ENCODE results near the gene CNTNAP5.

The CNTNAP5 gene

GRCh38 chr2:124178719-124179118, 153.6 kb downstream of the CNTNAP5 start:
- DNase-seq, result no peak
- no peaks in the 10 kb centered on the region for H3K27me3 ChIP-seq (ENCODE audit: insufficient read depth, low read depth, severe bottlenecking)
- H3K27ac ChIP-seq, result no peak overlapping the region
- no peaks in the 10 kb centered on the region for H3K9me3 ChIP-seq (ENCODE audit: severe bottlenecking)
- no peak overlapping the region for H3K4me3 ChIP-seq (ENCODE audit: low read depth, low read length)
- no peaks in the 10 kb centered on the region for H3K36me3 ChIP-seq
- TF ChIP-seq, protein P1, sequence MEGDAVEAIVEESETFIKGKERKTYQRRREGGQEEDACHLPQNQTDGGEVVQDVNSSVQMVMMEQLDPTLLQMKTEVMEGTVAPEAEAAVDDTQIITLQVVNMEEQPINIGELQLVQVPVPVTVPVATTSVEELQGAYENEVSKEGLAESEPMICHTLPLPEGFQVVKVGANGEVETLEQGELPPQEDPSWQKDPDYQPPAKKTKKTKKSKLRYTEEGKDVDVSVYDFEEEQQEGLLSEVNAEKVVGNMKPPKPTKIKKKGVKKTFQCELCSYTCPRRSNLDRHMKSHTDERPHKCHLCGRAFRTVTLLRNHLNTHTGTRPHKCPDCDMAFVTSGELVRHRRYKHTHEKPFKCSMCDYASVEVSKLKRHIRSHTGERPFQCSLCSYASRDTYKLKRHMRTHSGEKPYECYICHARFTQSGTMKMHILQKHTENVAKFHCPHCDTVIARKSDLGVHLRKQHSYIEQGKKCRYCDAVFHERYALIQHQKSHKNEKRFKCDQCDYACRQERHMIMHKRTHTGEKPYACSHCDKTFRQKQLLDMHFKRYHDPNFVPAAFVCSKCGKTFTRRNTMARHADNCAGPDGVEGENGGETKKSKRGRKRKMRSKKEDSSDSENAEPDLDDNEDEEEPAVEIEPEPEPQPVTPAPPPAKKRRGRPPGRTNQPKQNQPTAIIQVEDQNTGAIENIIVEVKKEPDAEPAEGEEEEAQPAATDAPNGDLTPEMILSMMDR (IDR thresholded peaks at IDR 0.05; ENCODE audit: low read depth, low read length), result no peak

GRCh38 chr2:124180635-124181034, 155.5 kb downstream of the CNTNAP5 start:
- no peak overlapping the region for H3K27ac ChIP-seq
- H3K27me3 ChIP-seq (ENCODE audit: insufficient read depth, low read depth, severe bottlenecking), result no peaks in the 10 kb centered on the region
- TF ChIP-seq, protein P1 (IDR thresholded peaks at IDR 0.05; ENCODE audit: low read depth, low read length), result no peak
- H3K36me3 ChIP-seq, result no peaks in the 10 kb centered on the region
- DNase-seq, result no peak
- H3K4me3 ChIP-seq (ENCODE audit: low read depth, low read length), result no peak overlapping the region
- H3K9me3 ChIP-seq (ENCODE audit: severe bottlenecking), result no peaks in the 10 kb centered on the region

DNA sequence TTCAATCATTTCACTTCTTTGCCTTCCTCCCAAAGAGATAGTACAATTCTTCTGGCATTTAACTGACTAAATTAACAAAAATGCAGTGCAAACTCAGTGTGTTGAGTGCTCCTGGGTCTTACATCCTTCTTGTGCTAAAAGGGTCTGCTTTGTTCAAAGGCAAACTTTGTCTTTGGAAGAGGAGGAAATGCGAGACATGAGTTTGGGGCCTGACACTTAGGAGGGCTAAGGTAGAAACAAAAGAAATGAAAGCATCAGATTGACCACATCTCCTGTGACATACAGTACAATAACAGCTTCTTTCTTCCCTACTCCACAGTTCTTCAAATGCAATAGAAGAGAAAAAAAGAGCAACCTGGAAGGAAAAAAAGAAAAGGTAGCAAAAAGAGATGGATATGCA, 161.7 kb downstream of the CNTNAP5 start:
- TF ChIP-seq, protein P1 (IDR thresholded peaks at IDR 0.05; ENCODE audit: low read depth, low read length), result no peak
- Histone ChIP-seq H3K4me3 (ENCODE audit: low read depth, low read length) (no peak overlapping the region), H3K36me3 (no peaks in the 10 kb centered on the region), H3K27me3 (ENCODE audit: insufficient read depth, low read depth, severe bottlenecking) (no peaks in the 10 kb centered on the region), H3K9me3 (ENCODE audit: severe bottlenecking) (no peaks in the 10 kb centered on the region), H3K27ac (no peak overlapping the region)
- no peak for DNase-seq

GRCh38 chr2:124187948-124188347, 162.9 kb downstream of the CNTNAP5 start:
- no peaks in the 10 kb centered on the region for H3K9me3 ChIP-seq (ENCODE audit: severe bottlenecking)
- TF ChIP-seq, protein P1 (IDR thresholded peaks at IDR 0.05; ENCODE audit: low read depth, low read length), result no peak
- H3K36me3 ChIP-seq, result no peaks in the 10 kb centered on the region
- no peak overlapping the region for H3K4me3 ChIP-seq (ENCODE audit: low read depth, low read length)
- DNase-seq, result no peak
- no peaks in the 10 kb centered on the region for H3K27me3 ChIP-seq (ENCODE audit: insufficient read depth, low read depth, severe bottlenecking)
- no peak overlapping the region for H3K27ac ChIP-seq

DNA sequence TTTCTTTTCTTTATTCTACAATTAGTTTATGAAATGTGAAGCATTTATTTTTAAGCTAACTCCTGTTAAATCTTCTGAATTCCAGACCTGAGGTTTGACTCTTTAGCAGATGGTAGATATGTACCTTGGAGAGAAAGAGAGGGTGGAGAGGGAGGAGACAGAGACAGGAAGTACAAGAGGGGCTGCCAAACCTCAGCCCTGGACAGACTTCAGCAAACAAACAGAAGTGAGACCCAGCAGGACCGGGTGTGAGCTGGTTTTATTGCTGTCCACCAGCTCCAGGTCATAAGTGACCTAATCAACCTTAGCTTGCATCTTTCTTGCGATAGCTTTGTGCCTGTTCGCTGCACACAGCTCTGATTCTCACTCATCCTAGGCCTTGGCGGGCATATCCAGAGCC, 168.6 kb downstream of the CNTNAP5 start:
- no peaks in the 10 kb centered on the region for H3K9me3 ChIP-seq (ENCODE audit: severe bottlenecking)
- no peak for DNase-seq
- H3K27ac ChIP-seq, result no peak overlapping the region
- no peaks in the 10 kb centered on the region for H3K27me3 ChIP-seq (ENCODE audit: insufficient read depth, low read depth, severe bottlenecking)
- TF ChIP-seq, protein P1 (IDR thresholded peaks at IDR 0.05; ENCODE audit: low read depth, low read length), result no peak
- no peaks in the 10 kb centered on the region for H3K36me3 ChIP-seq
- no peak overlapping the region for H3K4me3 ChIP-seq (ENCODE audit: low read depth, low read length)

GRCh38 chr2:124201713-124202112, 176.6 kb downstream of the CNTNAP5 start:
- TF ChIP-seq, protein P1 (IDR thresholded peaks at IDR 0.05; ENCODE audit: low read depth, low read length), result no peak
- no peaks in the 10 kb centered on the region for H3K27me3 ChIP-seq (ENCODE audit: insufficient read depth, low read depth, severe bottlenecking)

More at GRCh38 chr2:124201713-124202112, 176.6 kb downstream of the CNTNAP5 start:
- H3K9me3 ChIP-seq (ENCODE audit: severe bottlenecking), result no peaks in the 10 kb centered on the region
- no peak overlapping the region for H3K27ac ChIP-seq
- no peak overlapping the region for H3K4me3 ChIP-seq (ENCODE audit: low read depth, low read length)
- H3K36me3 ChIP-seq, result no peaks in the 10 kb centered on the region
- DNase-seq, result no peak
